ENCODE measurements around the gene TCF20.

Gene TCF20

DNA sequence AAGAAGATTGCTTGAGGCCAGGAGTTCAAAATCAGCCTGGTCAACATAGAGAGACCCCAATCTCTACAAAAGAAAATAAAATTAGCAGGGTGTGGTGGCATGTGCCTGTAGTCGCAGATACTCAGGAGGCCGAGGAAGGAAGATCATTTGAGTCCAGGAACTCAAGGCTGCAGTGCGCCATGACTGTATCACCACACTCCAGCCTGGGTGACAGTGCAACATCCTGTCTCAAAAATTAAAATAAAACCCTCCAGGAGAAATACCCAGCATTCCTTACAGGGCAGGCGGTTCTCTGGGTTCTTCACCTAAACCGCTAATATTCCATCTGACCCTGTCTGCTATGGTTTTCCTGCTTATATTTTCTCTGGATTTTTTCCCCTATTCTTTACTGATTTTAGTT lies 13.5 kb downstream of the TCF20 start:
- no peak for FAIRE-seq

DNA sequence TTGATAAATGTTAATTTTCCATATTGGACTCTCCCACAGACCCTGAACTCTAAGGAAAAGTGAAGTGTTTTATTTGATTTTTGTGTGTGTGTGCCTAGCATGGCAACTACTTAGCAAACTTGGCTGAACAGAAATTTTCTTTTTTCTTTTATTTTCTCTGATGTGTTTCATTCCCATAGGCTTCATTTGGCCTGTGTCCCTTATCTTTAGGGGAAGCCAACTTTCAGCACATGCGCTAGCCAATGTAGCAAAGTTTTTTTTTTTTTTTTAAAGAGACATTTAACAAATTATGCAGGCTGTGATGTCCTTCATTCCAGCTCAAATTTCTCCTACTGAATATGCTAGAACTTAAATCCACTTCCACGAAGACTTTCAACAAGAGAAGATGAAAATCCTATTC lies 14.2 kb downstream of the TCF20 start:
- FAIRE-seq = no peak

DNA sequence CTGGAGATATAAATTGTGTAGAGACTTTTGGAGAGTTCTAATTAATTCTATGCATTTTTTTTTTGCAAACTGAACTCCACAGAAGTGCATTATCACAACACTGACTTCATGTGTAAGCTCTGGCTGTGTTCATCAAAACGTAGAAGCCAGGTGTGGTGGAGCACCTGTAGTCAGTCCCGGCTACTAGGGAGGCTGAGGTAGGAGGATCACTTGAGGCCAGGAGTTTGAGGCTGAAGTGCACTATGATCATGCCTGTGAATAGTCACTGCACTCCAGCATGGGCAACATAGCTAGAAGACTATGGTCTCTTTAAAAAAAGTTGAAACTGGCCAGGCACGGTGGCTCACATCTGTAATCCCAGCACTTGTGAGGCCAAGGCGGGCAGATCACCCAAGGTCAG lies 20.6 kb downstream of the TCF20 start:
- FAIRE-seq = no peak

DNA sequence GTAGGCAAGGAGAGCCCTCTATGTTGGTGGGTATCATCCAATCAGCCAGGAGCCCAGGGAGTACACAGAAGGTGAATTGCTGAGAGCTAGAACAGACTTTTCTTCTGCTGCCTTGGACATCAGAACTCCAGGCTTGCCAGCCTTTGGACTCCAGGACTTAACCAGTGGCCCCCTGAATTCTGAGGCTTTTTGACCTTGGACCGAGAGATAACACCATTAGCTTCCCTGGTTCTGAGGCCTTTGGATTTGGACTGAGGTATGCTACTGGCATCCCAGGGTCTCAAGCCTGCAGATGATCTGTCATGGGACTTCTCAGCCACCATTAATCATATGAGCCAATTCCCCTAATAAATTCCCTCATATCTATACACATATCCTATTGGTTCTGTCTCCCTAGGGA lies 21.5 kb downstream of the TCF20 start:
- FAIRE-seq = no peak

DNA sequence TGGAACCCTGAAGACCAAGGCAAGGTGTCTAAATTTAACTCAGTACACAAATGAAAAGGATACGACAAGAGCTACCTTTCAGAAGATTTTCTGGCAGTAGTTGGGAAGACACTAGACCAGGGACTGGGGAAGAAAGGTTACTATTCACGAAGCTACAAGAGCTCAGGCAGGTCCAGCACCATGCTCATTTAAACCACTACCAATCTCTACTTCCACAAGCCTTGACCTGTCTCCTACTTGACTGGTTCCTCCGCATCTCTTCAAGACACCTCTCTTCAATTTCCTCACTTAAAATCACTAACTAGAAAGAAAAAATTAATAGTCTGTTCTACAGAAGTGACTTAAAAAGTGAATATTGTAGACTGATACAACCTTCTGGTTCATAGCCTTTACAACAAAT lies 22.9 kb downstream of the TCF20 start:
- no peak for FAIRE-seq

DNA sequence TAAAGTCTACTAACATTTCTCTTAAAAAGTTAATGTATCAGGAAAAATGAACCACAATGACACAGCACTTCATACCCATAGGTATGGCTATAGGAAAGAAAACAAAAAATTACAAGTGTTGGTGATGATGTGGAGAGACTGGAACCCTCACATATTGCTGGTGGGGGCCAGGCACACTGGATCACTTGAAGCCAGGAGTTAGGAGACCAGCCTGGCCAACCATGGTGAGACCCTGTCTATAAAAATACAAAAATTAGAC lies 26.7 kb downstream of the TCF20 start:
- no peak for FAIRE-seq

DNA sequence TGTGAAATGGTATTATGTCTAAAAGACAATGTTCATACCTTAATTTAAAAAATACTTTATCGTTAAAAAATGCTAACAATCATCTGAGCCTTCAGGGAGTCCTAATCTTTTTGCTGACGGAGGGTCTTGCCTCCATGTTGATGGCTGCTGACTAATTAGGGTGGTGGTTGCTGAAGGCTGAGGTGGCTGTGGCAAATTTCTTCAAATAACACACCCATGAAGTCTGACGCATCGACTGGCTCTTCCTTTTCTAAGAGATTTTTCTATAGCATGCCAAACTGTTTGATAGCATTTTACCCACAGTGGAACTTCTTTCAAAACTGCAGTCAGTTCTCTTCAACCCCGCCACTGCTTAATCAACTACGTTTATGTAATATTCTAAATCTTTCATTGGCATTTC lies 33.6 kb downstream of the TCF20 start:
- no peak for FAIRE-seq

DNA sequence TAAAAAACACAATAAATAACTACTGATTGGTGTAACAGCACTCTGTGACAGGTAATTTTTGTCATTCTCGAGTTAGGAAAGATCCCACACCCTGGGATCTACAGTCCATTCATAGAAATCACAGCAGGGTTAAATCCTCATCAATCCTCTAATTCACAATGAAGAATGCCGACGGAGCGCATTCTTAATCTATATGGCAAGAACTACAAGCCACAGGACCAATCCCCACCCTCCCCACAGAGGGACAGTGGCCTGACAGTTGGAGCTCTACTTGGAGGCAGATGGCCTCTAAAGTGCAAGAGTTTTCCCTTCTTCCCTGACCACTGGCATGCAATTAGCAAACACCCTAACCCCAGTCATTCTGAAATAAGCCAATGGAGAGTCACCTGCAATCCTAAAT lies 34.2 kb downstream of the TCF20 start:
- FAIRE-seq = no peak

DNA sequence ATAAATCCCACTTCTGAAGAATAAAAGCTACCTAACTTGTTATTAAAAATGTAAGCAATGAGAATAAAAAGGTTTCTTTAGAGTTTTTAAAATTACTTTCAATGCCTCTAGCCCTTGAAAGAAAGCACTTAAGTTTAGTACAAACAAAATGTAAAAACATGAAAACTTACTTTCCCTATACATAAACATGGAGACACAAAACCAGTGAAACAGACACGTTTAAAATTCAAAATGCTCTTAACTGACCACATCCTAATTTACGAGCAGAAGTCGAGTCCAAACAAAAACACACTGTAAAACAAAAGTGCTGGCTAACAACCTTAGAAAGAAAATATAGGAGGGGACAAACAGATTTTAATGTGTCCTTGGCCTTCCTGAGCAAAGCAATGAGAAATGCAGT lies 36.6 kb downstream of the TCF20 start:
- no peak for FAIRE-seq

DNA sequence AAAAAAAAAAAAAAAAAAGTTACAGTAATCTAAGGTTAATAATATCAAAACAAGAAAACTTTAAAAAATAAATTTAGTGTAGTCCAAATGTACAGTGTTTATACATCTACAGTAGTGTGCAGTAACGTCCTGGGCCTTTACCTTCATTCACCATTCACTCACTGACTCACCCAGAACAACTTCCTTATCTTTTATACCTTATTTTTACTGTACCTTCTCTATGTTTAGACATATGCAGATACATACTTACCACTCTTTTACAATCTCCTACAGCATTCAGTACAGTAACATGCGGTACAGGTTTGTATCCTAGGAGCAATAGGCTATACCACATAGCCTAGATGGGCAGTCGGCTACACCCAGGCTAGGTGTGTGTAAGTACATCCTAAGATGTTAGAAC lies 38.5 kb downstream of the TCF20 start:
- FAIRE-seq = no peak

DNA sequence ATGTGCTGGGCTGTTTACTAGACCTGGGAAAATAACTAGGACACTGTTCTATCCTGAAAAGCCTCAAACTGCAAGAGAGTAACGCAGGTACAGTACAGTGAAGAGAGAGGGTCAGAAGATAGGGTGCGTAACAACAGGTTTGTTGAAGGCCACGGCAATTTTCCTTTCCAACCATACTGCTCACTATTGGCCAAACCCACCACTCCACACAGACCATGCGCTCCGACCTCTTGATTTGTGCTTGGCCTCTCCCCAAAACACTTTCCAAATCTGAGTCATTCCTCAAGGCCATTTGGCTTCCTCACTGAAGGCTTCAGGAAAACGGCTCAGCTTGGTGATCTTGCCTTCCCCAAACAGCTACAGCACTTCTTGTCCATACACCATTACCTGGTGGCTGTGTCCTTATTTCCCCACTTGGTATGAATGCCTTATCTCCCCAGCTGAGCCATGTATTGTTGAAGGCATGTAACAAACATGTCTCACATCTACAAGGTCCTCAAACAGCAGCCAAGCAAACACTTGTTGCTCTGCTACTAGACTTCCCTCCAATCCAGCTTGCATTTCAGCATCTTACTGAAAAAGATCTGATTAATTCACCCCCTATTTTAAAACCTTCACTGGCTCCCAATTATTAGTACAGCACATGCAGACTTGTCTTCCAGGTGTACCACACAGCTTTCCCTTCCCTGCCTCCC lies 40.9 kb downstream of the TCF20 start:
- no peak for FAIRE-seq

DNA sequence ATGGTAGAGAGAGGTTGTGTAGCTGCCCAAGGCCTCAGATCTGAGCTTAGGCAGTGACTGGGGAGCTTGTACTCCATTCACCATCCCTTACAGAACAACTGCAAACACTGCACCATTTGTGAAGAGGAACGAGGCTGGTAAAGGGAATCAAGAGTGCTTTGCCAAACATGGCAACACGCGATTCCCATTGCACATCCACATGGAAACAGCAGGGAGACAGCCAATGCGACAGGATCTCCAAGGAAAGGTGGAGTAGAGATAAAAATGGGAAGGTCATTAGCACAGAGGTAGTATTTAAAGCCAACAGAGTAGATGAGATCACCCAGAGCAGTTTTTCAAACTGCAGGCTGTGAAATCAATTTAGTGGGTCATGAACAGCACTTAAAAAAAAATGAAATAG lies 42.0 kb downstream of the TCF20 start:
- FAIRE-seq = no peak

DNA sequence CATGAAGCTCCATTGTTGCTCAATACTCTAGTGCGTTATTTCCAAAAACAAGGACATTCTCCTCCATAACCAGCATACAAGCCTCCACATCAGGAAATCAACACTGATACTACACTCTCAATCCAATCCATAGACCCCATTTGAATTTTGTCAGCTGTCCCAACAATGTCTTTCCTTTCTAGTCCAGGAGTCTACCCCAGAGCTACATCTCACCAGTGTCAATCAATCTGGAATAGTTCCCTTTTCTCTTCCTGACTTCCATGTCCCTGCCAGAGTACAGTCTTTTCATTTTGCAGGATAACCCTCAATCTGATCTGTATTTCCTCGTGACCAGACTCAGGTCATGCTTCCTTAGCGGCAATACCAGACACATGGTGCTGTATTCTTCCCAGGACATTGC lies 43.0 kb downstream of the TCF20 start:
- FAIRE-seq = no peak

DNA sequence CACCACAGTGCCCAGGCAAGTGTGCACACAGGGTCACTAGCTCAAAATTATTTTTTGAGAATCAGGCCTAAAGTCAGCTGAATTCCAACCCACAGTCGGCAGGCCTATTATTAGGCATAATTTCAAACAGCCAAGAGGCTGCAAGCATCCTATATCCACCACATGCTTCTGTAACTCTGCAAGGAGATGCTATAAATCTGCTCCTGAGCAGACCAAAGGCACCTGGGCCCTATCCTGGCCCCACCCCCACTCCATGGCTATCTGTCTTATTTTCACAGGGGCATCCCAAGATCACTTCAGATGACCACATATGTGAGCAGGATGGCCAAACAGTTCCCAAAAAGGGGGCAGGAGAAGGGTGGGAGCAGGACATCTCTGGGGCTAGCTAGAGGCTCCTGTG lies 44.6 kb downstream of the TCF20 start:
- FAIRE-seq = no peak

DNA sequence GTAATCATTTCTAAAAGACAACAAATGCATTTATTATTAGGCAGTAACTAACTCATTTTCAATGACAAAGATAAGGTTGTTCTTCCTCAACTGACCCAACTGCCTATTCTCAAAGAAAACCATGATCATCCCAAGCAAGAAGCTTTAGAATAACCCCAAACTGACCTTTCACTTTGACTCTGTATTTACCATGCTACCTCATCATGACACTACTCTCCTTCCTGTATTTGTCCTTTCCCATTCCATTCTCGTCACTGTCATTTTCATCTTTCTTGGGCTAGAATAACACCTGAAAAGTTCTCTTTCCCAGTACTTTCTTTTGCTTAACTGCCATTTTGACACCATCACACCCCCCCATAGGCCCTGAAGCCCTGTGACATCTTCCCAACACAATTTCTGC lies 48.3 kb downstream of the TCF20 start:
- no peak for FAIRE-seq
